ENCODE results near the gene CELF4.

GRCh38 chr18:37298816-37299215, 266.8 kb downstream of the CELF4 start:
- no peak for TF ChIP-seq CTCF (conservative IDR thresholded peaks at IDR 0.05)
- no peak for TF ChIP-seq ZFX (IDR thresholded peaks at IDR 0.05)

Measured in C4-2B (cell line).